ENCODE measurements around the gene NUP98. TPM values are rescaled to one million over a fixed set of nuclear protein-coding genes. Genes with fewer than 3 reads are reported as not detected.

The NUP98 gene
- total RNA-seq, 2 donors from 2014 or later: 98.0 to 131 TPM

DNA sequence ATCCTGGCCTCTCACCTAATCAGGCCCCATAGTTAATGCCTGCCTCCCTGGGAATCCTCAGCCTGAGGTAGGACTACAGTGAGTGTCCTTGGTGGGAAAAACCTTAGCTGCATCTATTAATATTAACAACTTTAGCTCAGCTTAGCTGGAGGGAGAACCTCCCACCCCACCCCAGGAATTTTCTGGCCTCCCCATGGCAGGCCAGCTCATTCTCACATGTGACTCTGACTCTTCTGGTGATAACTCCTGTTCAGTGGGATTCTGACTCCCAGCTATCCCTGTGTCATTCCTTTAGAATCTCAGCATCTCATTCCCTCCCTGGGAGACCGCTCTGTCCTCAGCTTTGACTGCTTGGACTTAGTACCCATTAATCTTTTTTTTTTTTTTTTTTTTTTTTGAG lies 170.1 kb downstream of the NUP98 start:
- DNase-seq (ENCODE audit: low spot score in 2 of 2): no peak
- H3K36me3 Mint-ChIP-seq: no peaks in the 10 kb centered on the region
- no peak for ATAC-seq
- no peaks in the 10 kb centered on the region for H3K9me3 Mint-ChIP-seq
- H3K27ac Mint-ChIP-seq: no peak overlapping the region

DNA sequence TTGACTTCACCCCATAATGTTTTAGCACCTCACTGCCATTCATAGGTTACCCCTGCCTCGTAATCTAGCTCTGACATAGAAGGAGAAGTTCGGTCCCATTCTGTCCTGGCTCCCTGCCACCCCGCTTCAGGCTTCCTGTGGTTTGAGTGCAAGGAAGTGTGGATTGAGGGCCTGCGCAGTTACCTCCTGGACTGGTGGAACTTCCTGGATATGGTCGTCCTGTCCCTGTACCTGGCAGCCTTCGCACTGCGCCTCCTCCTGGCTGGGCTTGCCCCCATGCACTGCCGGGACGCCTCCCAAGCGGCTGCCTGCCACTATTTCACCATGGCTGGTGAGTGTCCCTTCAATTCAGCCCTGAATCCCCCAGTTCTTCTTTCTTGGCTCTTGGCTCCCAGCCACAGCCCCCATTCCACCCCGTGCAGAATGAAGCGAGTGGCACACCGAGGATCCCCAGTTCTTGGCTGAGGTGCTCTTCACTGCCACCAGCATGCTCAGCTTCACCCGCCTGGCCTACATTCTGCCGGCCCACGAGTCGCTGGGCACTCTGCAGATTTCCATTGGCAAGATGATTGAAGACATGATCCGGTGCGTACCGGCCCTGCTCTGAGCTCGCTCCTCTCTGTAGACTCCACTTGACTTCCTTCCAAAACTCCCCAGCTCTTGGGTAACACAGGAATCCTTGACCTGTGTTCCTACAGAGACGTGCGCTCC lies 170.9 kb downstream of the NUP98 start:
- H3K36me3 Mint-ChIP-seq: no peaks in the 10 kb centered on the region
- no peak for DNase-seq (ENCODE audit: low spot score in 2 of 2)
- ATAC-seq: no peak
- H3K27ac Mint-ChIP-seq: no peak overlapping the region
- no peaks in the 10 kb centered on the region for H3K9me3 Mint-ChIP-seq

Other genes with a start within 250 kb of the NUP98 start
- gene ART5, start 155.6 kb downstream of the NUP98 start, total RNA-seq: not detected
- gene ART1, start 152.4 kb downstream of the NUP98 start, total RNA-seq: not detected
- gene CHRNA10, start 126.2 kb downstream of the NUP98 start, total RNA-seq: 1 to 10 TPM in 1 of 2 donors, under 1 TPM in 1; 0.57 to 3.8 TPM
- 10 to 100 TPM; 27.1 to 33.5 TPM for gene PGAP2, start 11.0 kb upstream of the NUP98 start, total RNA-seq
- 100 to 1,000 TPM; 109 to 154 TPM for gene RHOG, start 43.4 kb upstream of the NUP98 start, total RNA-seq
- gene STIM1, start 58.1 kb upstream of the NUP98 start, total RNA-seq: 10 to 100 TPM; 75.8 to 88.8 TPM

Measured in activated naive CD4-positive, alpha-beta T cell treated with anti-CD3 and anti-CD28 coated beads, Interleukin-2, amount 50 U/mL, for 72 hours (primary cell).